ENCODE measurements around the gene FAM120B. TPM values are rescaled to one million over a fixed set of nuclear protein-coding genes. Genes with fewer than 3 reads are reported as not detected.

FAM120B gene
- total RNA-seq, 2 donors from 2014 or later, result 25.1 to 28.5 TPM

DNA sequence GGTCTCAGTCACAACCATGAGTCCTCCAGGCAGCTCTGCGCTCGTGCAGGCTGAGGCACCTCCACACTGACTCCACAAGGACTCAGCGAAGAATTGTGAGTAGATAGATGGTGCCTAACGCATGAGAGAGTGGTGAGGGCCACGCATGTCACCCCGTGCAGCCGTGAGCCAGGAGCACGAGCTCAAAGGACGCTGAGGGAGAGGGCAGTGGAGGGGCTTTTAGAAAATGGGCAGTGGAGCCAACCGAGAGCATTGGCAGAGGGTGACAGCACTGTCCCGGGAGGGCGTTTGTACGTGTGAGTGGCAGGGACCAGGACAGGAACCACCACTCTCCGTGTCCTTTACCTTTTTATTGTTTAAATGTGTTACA lies 141.0 kb downstream of the FAM120B start:
- H3K4me3 ChIP-seq, result no peak overlapping the region
- H3K9ac ChIP-seq (ENCODE audit: low read depth in 2 of 2, low read length in 2 of 2), result no peak overlapping the region
- intact Hi-C loops (cut with DNase I), result no loop called here
- DNase-seq, result no peak
- no peaks in the 10 kb centered on the region for H3K36me3 ChIP-seq
- no peak overlapping the region for H3K27ac ChIP-seq
- H3K27me3 ChIP-seq, result no peaks in the 10 kb centered on the region
- TF ChIP-seq, protein P1, sequence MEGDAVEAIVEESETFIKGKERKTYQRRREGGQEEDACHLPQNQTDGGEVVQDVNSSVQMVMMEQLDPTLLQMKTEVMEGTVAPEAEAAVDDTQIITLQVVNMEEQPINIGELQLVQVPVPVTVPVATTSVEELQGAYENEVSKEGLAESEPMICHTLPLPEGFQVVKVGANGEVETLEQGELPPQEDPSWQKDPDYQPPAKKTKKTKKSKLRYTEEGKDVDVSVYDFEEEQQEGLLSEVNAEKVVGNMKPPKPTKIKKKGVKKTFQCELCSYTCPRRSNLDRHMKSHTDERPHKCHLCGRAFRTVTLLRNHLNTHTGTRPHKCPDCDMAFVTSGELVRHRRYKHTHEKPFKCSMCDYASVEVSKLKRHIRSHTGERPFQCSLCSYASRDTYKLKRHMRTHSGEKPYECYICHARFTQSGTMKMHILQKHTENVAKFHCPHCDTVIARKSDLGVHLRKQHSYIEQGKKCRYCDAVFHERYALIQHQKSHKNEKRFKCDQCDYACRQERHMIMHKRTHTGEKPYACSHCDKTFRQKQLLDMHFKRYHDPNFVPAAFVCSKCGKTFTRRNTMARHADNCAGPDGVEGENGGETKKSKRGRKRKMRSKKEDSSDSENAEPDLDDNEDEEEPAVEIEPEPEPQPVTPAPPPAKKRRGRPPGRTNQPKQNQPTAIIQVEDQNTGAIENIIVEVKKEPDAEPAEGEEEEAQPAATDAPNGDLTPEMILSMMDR (IDR thresholded peaks at IDR 0.05), result no peak
- H3K9me3 ChIP-seq, result no peaks in the 10 kb centered on the region
- no peaks in the 10 kb centered on the region for H3K4me1 ChIP-seq

DNA sequence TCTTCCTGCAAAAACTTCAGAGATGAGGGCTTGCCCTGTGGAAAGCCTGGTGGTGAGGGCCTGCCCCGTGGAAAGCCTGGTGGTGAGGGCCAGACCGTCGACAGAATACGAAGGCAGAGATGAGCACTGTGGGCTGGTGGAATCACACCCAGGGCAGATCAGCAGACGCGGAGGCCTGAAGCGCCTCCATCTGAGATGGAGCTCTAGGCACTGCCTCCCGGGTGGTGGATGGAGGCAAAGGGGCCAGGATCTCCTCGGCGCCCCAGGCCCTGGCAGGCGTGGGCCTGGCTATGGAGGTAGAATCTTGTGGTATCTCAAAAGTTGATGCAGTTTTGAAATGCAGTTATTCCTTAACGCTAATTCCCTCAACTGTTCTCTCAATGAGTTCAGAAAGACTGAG lies 141.8 kb downstream of the FAM120B start:
- H3K36me3 ChIP-seq, result no peaks in the 10 kb centered on the region
- H3K27ac ChIP-seq, result no peak overlapping the region
- intact Hi-C loops (cut with DNase I), result no loop called here
- no peaks in the 10 kb centered on the region for H3K9me3 ChIP-seq
- no peak overlapping the region for H3K4me3 ChIP-seq
- no peaks in the 10 kb centered on the region for H3K27me3 ChIP-seq
- TF ChIP-seq, protein P1 (IDR thresholded peaks at IDR 0.05), result no peak
- no peak overlapping the region for H3K9ac ChIP-seq (ENCODE audit: low read depth in 2 of 2, low read length in 2 of 2)
- no peaks in the 10 kb centered on the region for H3K4me1 ChIP-seq
- no peak for DNase-seq

DNA sequence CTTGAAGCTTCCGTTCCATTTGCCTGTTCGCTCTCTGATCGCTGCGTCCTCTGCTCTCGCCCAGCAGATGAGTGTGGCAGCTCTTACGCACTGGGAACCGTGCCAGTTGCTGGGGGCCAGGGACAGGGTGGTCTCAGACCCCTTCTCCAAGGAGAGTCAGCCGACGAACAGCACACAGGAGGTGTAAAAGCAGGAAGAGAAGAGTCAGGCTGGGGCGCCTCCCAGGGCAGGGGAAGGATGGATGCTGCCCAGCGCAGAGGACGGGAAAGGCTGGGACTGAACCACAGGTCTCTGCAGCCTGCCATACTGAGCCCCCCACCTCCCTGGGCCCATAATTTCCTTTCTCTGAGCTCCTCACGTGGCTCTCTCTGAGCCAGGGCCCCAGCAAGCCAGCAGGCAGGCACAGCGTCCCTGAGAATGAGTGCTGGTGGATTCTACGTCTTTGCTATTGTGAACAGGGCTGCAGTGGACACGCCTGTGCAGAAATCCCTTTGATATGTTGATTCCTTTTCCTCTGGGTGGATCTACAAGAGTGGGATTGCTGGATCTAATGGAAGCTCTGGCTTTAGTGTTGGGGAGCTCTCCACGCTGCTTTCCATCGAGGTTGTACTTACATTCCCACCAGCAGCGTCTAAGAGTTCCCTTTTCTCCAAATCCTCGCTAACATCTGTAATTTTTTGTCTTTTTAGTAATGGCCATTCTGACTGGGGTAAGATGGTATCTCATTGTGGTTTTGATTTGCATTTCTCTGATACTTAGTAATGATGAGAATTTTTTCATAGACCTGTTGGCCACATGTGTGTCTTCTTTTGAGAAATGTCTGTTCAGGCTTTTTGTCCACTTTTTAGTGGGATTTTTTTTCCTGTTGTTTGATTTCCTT lies 142.4 kb downstream of the FAM120B start:
- Histone ChIP-seq H3K27ac (no peak overlapping the region), H3K4me3 (no peak overlapping the region), H3K4me1 (no peaks in the 10 kb centered on the region), H3K9me3 (no peaks in the 10 kb centered on the region), H3K9ac (ENCODE audit: low read depth in 2 of 2, low read length in 2 of 2) (no peak overlapping the region), H3K36me3 (no peaks in the 10 kb centered on the region), H3K27me3 (no peaks in the 10 kb centered on the region)
- TF ChIP-seq, protein P1 (IDR thresholded peaks at IDR 0.05), result no peak
- no peak for DNase-seq
- intact Hi-C loops (cut with DNase I), result no loop called here

DNA sequence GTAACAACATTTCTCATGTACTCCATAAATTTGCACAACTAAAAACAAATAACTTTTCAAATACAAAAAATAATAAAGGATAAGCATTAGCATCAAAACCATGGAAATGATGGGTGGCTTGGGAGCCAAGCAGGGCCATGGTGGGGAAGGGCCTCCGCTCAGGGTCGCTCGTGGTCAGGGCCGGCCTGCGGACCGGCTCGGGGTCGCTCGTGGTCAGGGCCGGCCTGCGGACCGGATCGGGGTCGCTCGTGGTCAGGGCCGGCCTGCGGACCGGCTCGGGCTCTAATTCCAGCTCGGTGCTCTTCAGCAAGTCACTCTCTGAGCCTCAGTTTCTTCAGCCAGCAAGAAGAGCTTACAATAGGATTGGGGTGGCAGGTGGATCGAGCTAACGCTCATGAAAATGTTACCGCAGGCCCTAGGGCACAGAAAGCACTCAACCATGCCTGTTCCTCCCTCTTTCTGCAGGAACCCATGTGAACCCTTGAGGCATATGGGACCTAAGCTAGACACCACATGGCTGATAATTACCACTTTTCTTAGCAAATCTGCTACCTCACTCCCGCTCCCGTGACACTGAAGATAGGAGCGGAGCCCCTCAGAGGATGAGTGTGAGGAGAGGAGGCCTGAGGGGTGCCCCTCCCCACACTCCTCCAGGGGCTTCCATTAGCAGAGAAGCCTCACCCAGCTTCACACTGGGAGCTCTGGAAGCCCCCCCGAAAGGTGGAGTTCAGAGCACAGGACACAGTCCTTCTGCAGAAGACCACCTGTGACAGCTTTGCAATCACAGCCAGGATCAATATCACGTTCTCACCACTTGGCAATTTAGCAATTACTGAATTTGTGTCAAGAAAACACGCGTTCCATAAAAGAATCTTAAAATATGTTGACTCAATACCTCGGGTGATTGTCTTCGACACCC lies 143.5 kb downstream of the FAM120B start:
- no peak for DNase-seq
- no peaks in the 10 kb centered on the region for H3K27me3 ChIP-seq
- H3K4me3 ChIP-seq, result no peak overlapping the region
- no peak overlapping the region for H3K27ac ChIP-seq
- no peak overlapping the region for H3K9ac ChIP-seq (ENCODE audit: low read depth in 2 of 2, low read length in 2 of 2)
- H3K36me3 ChIP-seq, result no peaks in the 10 kb centered on the region
- H3K4me1 ChIP-seq, result no peaks in the 10 kb centered on the region
- H3K9me3 ChIP-seq, result no peaks in the 10 kb centered on the region
- intact Hi-C loops (cut with DNase I), result no loop called here
- TF ChIP-seq, protein P1 (IDR thresholded peaks at IDR 0.05), result no peak

DNA sequence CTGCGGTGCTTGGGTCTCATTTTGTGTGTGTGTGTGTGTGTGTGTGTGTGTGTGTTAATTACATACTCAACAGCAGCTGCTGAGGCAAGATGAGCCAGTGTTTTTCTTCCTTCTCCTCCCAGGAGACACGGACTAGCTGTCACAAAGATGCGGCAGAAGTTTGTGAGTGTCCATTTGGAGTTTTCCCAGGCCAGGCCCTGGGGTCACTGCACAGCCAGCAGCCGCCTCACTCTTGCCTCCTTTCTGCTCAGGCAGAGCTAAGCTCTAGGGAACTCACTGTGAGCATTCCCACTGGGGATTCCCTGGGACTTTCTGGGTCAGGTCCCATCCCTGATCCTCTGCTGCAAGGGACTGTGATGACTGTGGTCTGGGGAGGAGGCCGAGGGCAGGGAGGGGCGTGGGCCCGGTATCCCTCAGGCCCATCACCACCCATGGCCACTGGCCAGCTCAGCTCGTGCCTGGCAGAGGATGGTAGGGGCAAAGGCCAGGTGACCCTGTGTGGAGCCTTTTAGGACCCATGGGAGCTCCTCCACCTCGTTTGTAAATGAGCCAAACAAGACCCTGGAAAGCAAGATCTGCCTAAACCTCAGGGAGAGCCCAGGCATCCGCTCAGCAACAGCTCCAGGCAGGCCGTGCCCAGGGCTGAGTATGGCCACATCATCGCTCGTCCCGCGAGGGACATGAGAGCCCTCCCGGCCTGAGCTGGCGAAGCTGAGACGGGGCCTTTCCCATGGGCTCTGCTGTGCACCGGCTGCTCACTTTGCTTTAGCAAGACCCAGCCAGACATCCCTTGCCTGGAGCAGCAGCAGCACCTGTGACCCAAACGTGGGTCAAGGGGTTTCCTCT lies 144.6 kb downstream of the FAM120B start:
- H3K27me3 ChIP-seq, result no peaks in the 10 kb centered on the region
- TF ChIP-seq, protein P1 (IDR thresholded peaks at IDR 0.05), result no peak
- H3K27ac ChIP-seq, result no peak overlapping the region
- H3K4me3 ChIP-seq, result no peak overlapping the region
- intact Hi-C loops (cut with DNase I), result no loop called here
- H3K36me3 ChIP-seq, result no peaks in the 10 kb centered on the region
- no peak for DNase-seq
- H3K9me3 ChIP-seq, result no peaks in the 10 kb centered on the region
- H3K4me1 ChIP-seq, result no peaks in the 10 kb centered on the region
- no peak overlapping the region for H3K9ac ChIP-seq (ENCODE audit: low read depth in 2 of 2, low read length in 2 of 2)
